GM15510 (cell line): Measurements from ENCODE around the gene MUC5B.

Experiments
- POLR2A ChIP-seq: IDR thresholded peaks from 3 replicates; pipeline ENCODE4 v1.6.1; 2011; ENCODE audit warnings: borderline replicate concordance; ENCODE audit not compliant: insufficient read length; ENCODE audit errors: extremely low read depth

MUC5B gene

DNA sequence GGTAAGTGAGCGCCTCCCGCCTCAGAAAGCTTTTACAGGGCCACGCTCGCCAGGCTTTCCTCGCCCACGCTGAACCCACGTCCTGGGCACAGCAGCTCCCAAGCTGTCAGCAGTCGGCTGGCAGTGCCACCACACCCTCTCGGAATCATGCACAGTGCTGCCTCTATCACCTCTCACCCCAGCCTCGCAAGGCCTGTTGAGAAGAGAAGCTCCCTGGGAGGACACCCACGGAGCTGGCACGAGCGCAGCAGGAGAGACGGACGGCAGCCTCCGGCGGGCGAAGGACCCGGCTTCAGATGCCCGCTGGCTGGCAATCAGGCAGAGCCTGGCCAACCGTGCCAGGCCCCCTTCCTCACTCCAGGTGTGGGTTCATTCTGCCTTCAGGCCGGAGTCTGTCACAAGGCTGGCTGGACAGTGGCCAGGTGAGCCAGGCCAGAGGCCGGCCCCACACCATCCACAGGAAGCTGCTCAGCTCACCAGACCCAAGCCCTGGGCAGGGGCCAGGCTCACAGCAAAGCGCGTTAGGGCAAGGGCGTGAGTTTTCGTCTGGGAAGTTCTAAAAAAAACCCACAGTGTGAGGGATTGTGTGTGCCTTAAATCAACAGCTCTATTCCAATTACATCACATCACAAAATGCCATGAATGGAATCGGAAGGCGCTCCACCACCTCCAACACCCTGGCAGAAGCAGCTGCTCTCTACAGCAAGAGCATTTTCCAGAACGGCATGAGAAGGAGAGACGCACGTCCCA is 53.4 kb downstream of the MUC5B start:
- TF ChIP-seq POLR2A, result no peak

DNA sequence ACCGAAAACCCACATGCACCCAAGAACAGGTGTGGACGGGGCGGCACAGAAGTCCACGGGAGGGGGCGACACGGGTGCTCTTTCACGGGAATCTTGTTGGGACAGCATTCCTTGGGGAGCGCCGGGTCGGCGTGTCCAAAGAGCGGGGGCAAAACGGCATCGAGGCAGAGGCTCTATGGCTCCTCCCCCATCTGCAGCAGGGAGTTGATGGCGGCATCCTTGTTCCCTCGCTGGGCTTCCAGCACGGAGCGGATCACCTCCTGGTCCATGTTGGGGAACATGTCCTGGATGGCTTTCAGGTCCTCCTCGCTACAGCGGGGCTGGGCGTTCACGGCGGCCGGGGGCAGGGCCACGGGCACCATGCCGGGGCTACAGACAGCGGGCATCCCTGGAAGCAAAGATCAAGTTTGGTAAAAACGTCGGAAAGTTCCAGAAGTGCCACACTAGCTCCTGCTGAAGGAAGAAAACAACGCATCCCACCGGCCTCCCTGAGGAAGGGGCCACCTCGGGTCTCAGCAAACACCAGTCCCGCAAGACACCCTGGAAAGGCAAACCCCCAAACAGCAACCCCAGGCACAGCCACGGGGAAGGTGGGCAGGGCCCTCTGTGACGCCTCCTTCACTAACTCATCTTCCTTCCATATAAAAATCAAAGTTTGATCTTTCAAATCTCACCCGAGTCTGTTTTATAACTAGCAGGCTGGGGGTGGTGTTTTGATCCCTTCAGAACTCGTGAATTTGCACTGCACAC is 54.2 kb downstream of the MUC5B start:
- no peak for TF ChIP-seq POLR2A

- TF ChIP-seq POLR2A, result no peak
Measured at GRCh38 chr11:1277936-1278512, 55.2 kb downstream of the MUC5B start.

DNA sequence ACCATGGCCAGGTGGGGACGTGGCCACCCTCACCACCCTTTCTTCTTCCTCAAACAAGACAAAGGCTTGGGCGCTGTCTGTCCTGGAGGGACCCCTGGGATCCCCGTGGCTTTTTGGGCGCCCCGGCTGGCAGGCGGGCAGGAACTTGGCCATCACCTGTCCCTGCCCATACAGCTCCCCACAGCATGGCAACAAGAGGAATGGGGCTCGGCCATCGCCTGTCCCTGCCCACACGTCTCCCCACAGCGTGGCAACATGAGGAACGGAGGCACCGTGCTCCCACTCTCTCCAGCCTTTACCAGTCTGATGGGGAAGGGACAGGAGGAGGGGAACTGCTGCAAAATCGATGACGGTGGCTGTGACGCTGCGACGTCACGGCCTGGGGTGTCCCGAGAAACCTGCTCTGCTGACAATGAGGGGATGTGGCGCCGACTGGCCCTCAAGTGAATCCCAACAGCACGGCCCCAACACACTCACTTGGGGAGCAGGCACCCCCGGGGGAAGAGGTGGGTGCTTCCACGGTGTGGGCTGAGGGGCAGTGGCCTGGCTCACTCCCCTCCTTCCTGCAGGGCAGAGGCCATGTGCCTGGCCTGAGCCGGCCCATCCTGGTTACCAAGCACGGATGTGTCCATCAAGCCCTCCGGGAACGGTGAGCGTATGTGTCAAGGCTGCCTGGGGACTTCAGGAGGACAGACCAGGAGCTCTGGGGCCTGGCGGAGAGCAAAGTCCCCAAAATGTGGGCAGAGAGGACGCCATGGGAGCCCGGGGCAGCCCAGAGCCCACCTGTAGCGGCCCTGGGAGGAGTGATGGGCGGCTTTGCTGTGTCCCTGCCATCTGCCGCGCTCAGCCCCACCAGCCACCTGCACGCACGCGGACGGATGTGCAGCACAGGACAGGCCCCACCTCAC is 56.2 kb downstream of the MUC5B start:
- no peak for TF ChIP-seq POLR2A

DNA sequence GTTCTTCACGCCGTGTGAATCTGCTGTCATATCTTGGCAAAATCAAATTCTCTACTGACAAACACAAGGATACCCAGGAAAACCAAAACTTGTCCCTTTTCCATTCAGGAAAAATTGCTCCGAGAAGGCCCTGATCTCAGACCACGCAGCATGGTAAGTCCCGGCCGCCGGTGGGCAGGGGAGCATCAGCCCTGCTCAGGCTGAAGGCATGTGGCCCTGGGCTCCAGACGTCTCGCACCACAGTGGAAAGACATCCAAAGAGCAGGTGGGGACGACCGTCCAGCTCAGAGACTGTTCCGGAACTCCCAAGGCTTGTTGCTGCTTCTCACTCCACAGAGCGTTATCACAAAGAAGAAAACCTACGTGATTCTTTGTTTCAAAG is 56.8 kb downstream of the MUC5B start:
- TF ChIP-seq POLR2A, result no peak

GRCh38 chr11:1280116-1281035 is 57.5 kb downstream of the MUC5B start:
- TF ChIP-seq POLR2A, result no peak

- TF ChIP-seq POLR2A, result no peak
Measured at GRCh38 chr11:1281326-1281973, 58.6 kb downstream of the MUC5B start.

- TF ChIP-seq POLR2A, result no peak
Measured at GRCh38 chr11:1281974-1282365, 59.1 kb downstream of the MUC5B start.

DNA sequence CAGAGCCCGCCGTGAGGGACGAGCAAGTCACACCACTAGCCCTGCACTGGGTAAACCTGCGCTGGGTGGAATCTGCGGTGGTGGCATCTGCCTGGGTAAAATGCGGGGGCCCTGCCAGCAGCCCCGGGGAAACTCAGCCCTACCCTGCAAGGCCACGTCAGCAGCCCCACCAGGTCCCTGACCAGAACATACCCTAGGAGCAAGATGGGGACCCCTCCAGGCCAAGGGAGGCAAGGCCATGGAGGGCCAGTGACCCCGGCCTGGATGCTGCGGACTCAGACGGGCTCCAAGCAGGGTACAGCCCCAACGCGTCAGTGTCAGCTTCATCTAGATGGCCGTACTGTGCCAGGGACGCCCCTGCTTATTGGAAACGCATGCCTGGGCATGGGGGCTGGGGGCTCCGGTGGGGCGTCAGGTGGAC is 60.2 kb downstream of the MUC5B start:
- TF ChIP-seq POLR2A, result no peak

DNA sequence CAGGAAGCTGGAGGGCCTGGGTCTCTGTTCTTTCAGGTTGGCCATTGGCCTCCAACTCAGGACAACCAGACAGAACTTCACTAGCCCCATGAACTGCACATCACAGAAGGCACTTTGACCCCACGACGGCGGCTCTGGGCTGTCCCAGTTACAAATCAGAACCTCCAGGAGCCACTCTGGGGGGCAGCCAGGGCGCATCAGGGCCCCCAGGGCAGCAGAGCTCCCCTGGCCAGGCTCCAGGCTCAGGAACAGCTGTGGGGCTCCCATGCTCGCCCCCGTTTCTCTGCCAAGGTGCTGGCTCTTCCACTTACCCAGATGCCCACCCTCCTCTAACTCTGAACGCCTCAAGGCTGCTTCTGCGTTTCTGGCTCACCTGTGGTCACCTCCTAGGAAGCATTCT is 61.0 kb downstream of the MUC5B start:
- TF ChIP-seq POLR2A, result no peak

- no peak for TF ChIP-seq POLR2A
Measured at GRCh38 chr11:1285316-1285744, 62.5 kb downstream of the MUC5B start.

GRCh38 chr11:1285876-1286275 is 63.0 kb downstream of the MUC5B start:
- TF ChIP-seq POLR2A, result no peak

GRCh38 chr11:1287928-1288327 is 65.1 kb downstream of the MUC5B start:
- TF ChIP-seq POLR2A, result no peak
